HPDE6-E6E7 (cell line): ENCODE measurements around the gene ZER1.
A peak's percentile ranks its signal among the peaks of the same experiment; 100 is the strongest.

Experiments used
- DNase-seq: peaks from one replicate; pipeline ENCODE4 v3.0.0; 2011; ENCODE audit warnings: missing footprints; ENCODE audit errors: extremely low spot score

The ZER1 gene

GRCh38 chr9:128735373-128735772, 36.4 kb downstream of the ZER1 start:
- DNase-seq, result no peak

GRCh38 chr9:128733256-128733655, 38.5 kb downstream of the ZER1 start:
- peak; percentile 63 for DNase-seq

- DNase-seq, result no peak
Observed at GRCh38 chr9:128732576-128732975, 39.2 kb downstream of the ZER1 start.

- DNase-seq, result no peak
Observed at GRCh38 chr9:128731691-128732090, 40.0 kb downstream of the ZER1 start.

- no peak for DNase-seq
Observed at GRCh38 chr9:128731093-128731492, 40.6 kb downstream of the ZER1 start.

- DNase-seq, result no peak
Observed at GRCh38 chr9:128729766-128730517, 41.8 kb downstream of the ZER1 start.

GRCh38 chr9:128729302-128729701, 42.4 kb downstream of the ZER1 start:
- no peak for DNase-seq

- no peak for DNase-seq
Observed at GRCh38 chr9:128728298-128728697, 43.4 kb downstream of the ZER1 start.

- DNase-seq, result no peak
Observed at GRCh38 chr9:128727640-128728248, 44.0 kb downstream of the ZER1 start.

- peak; percentile 69 for DNase-seq
Observed at GRCh38 chr9:128724744-128725211, 46.9 kb downstream of the ZER1 start.

- peak; percentile 100 for DNase-seq
Observed at GRCh38 chr9:128723866-128724743, 47.6 kb downstream of the ZER1 start, which contains the start of gene ZDHHC12. Gene ZDHHC12 (minus strand): TSS chr9:128724127. CDS start chr9:128724093, 34 bp downstream.

- no peak for DNase-seq
Observed at GRCh38 chr9:128723352-128723865, 48.3 kb downstream of the ZER1 start.

GRCh38 chr9:128722380-128723351, 49.1 kb downstream of the ZER1 start:
- DNase-seq, result no peak

GRCh38 chr9:128721487-128722010, 50.2 kb downstream of the ZER1 start:
- no peak for DNase-seq

GRCh38 chr9:128720841-128721486, 50.8 kb downstream of the ZER1 start:
- no peak for DNase-seq

GRCh38 chr9:128719919-128720605, 51.7 kb downstream of the ZER1 start:
- no peak for DNase-seq

GRCh38 chr9:128718475-128718874, 53.3 kb downstream of the ZER1 start:
- no peak for DNase-seq

- DNase-seq, result no peak
Observed at GRCh38 chr9:128718047-128718446, 53.7 kb downstream of the ZER1 start.

GRCh38 chr9:128716581-128717254, 55.0 kb downstream of the ZER1 start:
- DNase-seq, result no peak
